ENCODE results near the gene MMP20.

Gene MMP20

GRCh38 chr11:102625177-102625576 lies at the start of gene MMP20:
Gene MMP20, minus strand, starts transcription at chr11:102625332. Its CDS starts 13 bp downstream, at chr11:102625319.
- H3K4me3 ChIP-seq (ENCODE audit: low read depth, low read length), result no peak within 1 kb of the TSS
- no peak for TF ChIP-seq CTCF (IDR thresholded peaks at IDR 0.05; ENCODE audit: control insufficient read depth, extremely low read depth, insufficient read depth)
- no peak for DNase-seq (ENCODE audit: low read depth)

GRCh38 chr11:102669664-102670063 lies 44.5 kb upstream of the MMP20 start:
- DNase-seq (ENCODE audit: low read depth), result no peak
- TF ChIP-seq CTCF (IDR thresholded peaks at IDR 0.05; ENCODE audit: control insufficient read depth, extremely low read depth, insufficient read depth), result no peak
- no peak overlapping the region for H3K4me3 ChIP-seq (ENCODE audit: low read depth, low read length)

- TF ChIP-seq CTCF (IDR thresholded peaks at IDR 0.05; ENCODE audit: control insufficient read depth, extremely low read depth, insufficient read depth), result peak; percentile 78
- peak; percentile 22 for DNase-seq (ENCODE audit: low read depth)
- H3K4me3 ChIP-seq (ENCODE audit: low read depth, low read length), result no peak overlapping the region
These were observed 41.3 kb upstream of the MMP20 start for GRCh38 chr11:102666331-102666957.

- TF ChIP-seq CTCF (IDR thresholded peaks at IDR 0.05; ENCODE audit: control insufficient read depth, extremely low read depth, insufficient read depth), result no peak; the same call in 1 of the 2 replicates
- H3K4me3 ChIP-seq (ENCODE audit: low read depth, low read length), result no peak overlapping the region
- no peak for DNase-seq (ENCODE audit: low read depth)
These were observed 39.0 kb upstream of the MMP20 start for GRCh38 chr11:102664001-102664752.

GRCh38 chr11:102662607-102663006 lies 37.5 kb upstream of the MMP20 start:
- H3K4me3 ChIP-seq (ENCODE audit: low read depth, low read length), result no peak overlapping the region
- no peak for TF ChIP-seq CTCF (IDR thresholded peaks at IDR 0.05; ENCODE audit: control insufficient read depth, extremely low read depth, insufficient read depth)
- DNase-seq (ENCODE audit: low read depth), result peak; percentile 4

- no peak overlapping the region for H3K4me3 ChIP-seq (ENCODE audit: low read depth, low read length)
- no peak for TF ChIP-seq CTCF (IDR thresholded peaks at IDR 0.05; ENCODE audit: control insufficient read depth, extremely low read depth, insufficient read depth)
- no peak for DNase-seq (ENCODE audit: low read depth)
These were observed 35.9 kb upstream of the MMP20 start for GRCh38 chr11:102661040-102661439.
